Thymus (tissue), 11 donors: Measurements from ENCODE around the gene RAD51B. TPM values are rescaled to one million over a fixed set of nuclear protein-coding genes. Genes with fewer than 3 reads are reported as not detected.

Source experiments
- DNase-seq, 9 donors: peaks; one replicate each; pipeline ENCODE4 v3.0.0-alpha.2; 2013; ENCODE audit warnings: low spot score in 9 of 9, low read depth in 6 of 9, missing footprints in 1 of 9
- H3K27ac ChIP-seq, 2 donors: one replicate each; pipeline ENCODE4 v1.5.1; 2013; ENCODE audit warnings: control low read depth in 1 of 2, low read depth in 1 of 2, low read length in 1 of 2, mild to moderate bottlenecking in 1 of 2, moderate library complexity in 1 of 2
- H3K27me3 ChIP-seq, 2 donors: one replicate each; pipeline ENCODE4 v1.5.1; 2013; ENCODE audit warnings: low read length in 1 of 2; ENCODE audit not compliant: control insufficient read depth in 2 of 2, insufficient read depth in 1 of 2
- H3K36me3 ChIP-seq, 2 donors: one replicate each; pipeline ENCODE4 v1.5.1; 2013; ENCODE audit warnings: low read length in 1 of 2, mild to moderate bottlenecking in 1 of 2, moderate library complexity in 1 of 2; ENCODE audit not compliant: control insufficient read depth in 2 of 2, insufficient read depth in 2 of 2
- H3K4me1 ChIP-seq, 2 donors: one replicate each; pipeline ENCODE4 v1.5.1; 2013; ENCODE audit warnings: low read length in 2 of 2; ENCODE audit not compliant: control insufficient read depth in 2 of 2, insufficient read depth in 2 of 2
- H3K4me3 ChIP-seq, 2 donors: one replicate each; pipeline ENCODE4 v1.5.1; 2013; ENCODE audit warnings: low read length in 2 of 2, control low read depth in 1 of 2, mild to moderate bottlenecking in 1 of 2
- H3K9me3 ChIP-seq, 2 donors: one replicate each; pipeline ENCODE4 v1.5.1; 2013; ENCODE audit warnings: low read length in 1 of 2, mild to moderate bottlenecking in 1 of 2; ENCODE audit not compliant: control insufficient read depth in 2 of 2, insufficient read depth in 1 of 2
- WGBS: extraction: QIAGEN DNeasy Blood & Tissue Kit; methylation state at CpG from one replicate; pipeline ENCODE4 v1.1.7; 2013; 5-methylcytosine and 5-hydroxymethylcytosine counted together
- polyA plus RNA-seq: library from polyadenylated mRNA; stranded (reverse); fragments of 200-250 nt; gene quantifications from one replicate; pipeline ENCODE4 v1.2.3, GENCODE V29; 2013
- total RNA-seq: library from RNA; stranded (reverse); fragments of 120-200 nt; gene quantifications from one replicate; pipeline ENCODE4 v1.2.4, GENCODE V29; 2013
- donor health status: healthy.

RAD51B gene
- total and polyA plus RNA-seq, 2 donors, result 7.8 to 17.8 TPM

DNA sequence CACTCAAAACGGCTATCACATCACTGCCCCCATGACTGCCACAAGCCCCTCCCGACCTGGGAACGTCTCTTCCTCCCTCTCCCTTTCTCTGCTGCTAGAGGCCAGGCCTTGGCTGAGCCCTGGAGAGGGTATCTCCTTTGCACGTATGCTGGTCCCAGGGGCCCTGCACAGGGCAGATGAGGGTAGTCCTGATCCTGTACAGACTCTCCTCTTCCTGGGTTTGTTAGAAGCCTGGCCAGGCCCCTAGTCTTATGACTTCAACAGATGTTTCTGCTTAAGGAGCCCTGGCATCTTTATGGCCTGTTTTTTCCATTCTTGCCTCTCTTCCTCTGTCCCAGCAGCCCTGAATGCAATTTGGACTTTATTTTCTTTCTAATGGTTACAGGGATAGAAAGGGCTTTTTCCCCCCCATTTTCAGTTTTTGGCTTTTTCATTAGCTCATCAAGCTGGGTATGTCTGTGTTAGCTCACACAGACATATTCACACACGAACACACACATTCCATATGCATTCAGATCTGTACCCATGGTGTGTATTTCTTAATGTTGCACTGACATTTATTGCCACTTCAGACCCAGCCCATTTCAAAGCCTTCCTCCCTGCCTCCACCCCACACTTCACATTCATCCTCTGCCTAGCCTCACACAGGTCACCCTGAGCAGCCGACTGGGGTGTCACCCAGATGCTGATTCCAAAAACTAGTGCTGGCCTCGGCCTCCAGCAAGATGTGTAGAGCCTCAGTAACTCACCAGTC, 770.0 kb downstream of the RAD51B start:
- no peak for DNase-seq
- no peaks in the 10 kb centered on the region for H3K36me3 ChIP-seq
- H3K27me3 ChIP-seq, result no peaks in the 10 kb centered on the region
- peaks cover 8 to 41% of the 10 kb centered on the region in 2 donors for H3K4me1 ChIP-seq
- peak overlapping the region in 1 of 2 donors; percentile 37 for H3K27ac ChIP-seq
- 91% methylated on average over 7 of the region's 7 CpGs for WGBS
- H3K9me3 ChIP-seq, result peaks cover 0 to 4% of the 10 kb centered on the region in 2 donors
- no peak overlapping the region for H3K4me3 ChIP-seq

DNA sequence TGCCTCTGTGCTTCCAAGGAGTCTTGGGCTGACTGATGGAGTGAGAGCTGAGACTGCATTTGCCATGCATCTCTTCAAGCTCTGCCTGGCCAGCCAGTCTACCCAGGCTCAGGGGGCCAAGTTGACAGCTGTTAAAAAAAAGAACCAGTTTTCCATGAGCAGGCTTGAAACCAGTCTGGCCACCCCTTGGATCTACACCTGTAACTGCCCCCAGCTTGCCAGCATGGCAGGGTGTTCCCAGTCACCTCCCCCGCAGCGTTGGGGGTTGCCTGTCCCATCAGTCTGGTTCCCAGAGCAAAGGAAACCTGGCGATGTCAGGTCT, 770.6 kb downstream of the RAD51B start:
- H3K9me3 ChIP-seq, result peaks cover 0 to 4% of the 10 kb centered on the region in 2 donors
- no peaks in the 10 kb centered on the region for H3K36me3 ChIP-seq
- no peak overlapping the region for H3K4me3 ChIP-seq
- no peak for DNase-seq
- whole genome bisulfite sequencing, result 97% methylated on average over 3 of the region's 3 CpGs
- H3K27me3 ChIP-seq, result no peaks in the 10 kb centered on the region
- H3K27ac ChIP-seq, result no peak overlapping the region
- peaks cover 9 to 42% of the 10 kb centered on the region in 2 donors for H3K4me1 ChIP-seq

DNA sequence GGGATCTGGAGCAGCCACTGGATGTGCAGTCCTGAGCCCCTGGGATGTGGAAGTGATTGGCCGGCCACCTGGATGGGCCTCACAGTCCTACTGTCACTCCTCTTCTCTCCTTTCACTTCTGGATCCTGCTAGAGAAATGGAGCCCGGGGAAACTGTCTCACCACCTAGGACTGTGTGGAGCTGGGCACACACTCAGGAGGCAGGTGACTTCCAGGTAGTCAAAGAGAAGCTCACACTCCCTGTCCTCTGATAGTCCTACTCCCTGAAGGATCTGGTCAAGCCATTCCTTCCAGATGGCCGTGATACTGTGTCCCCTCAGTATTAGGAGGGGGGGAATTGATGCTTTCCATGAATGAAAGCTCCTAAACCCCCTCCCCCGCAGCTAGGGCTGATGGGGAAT, 772.2 kb downstream of the RAD51B start:
- Histone ChIP-seq H3K27ac (no peak overlapping the region), H3K36me3 (no peaks in the 10 kb centered on the region), H3K9me3 (peaks cover 0 to 4% of the 10 kb centered on the region in 2 donors), H3K27me3 (no peaks in the 10 kb centered on the region), H3K4me1 (peaks cover 9 to 42% of the 10 kb centered on the region in 2 donors), H3K4me3 (no peak overlapping the region)
- WGBS, result 96% methylated on average over 4 of the region's 4 CpGs
- DNase-seq, result no peak

DNA sequence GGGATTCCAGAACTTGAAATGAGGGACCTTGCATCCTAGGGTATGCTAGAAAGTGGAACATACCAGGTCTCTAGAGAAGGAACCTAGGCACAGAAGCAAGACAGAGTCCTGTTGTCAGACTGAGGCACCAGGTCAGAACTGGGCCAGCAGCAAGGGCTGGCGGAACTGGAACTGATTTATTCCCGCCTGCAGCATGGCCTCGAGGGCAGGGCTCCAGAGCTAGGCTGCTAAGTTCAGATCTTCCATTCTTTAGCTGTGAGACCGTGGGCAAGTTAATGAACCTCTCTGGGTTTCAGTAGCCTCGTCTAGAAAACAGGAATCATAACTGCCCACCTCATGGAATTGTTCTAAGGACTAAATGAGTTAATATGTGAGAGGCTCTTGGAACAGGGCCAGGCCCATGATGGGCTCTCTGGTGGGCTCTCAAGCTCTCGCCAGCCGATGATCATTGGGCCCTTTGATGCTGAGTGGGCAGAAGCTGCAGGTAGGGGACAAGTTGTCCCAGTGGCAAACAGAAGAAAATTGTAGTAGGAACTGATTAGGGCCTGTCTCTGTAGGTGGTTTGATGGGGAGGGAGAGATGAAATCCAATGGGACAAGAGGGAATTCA, 773.5 kb downstream of the RAD51B start:
- Histone ChIP-seq H3K4me1 (peaks cover 9 to 30% of the 10 kb centered on the region in 2 donors), H3K9me3 (peaks cover 0 to 4% of the 10 kb centered on the region in 2 donors), H3K27ac (no peak overlapping the region), H3K4me3 (no peak overlapping the region), H3K36me3 (no peaks in the 10 kb centered on the region), H3K27me3 (no peaks in the 10 kb centered on the region)
- 97% methylated on average over 7 of the region's 7 CpGs for WGBS
- no peak for DNase-seq

DNA sequence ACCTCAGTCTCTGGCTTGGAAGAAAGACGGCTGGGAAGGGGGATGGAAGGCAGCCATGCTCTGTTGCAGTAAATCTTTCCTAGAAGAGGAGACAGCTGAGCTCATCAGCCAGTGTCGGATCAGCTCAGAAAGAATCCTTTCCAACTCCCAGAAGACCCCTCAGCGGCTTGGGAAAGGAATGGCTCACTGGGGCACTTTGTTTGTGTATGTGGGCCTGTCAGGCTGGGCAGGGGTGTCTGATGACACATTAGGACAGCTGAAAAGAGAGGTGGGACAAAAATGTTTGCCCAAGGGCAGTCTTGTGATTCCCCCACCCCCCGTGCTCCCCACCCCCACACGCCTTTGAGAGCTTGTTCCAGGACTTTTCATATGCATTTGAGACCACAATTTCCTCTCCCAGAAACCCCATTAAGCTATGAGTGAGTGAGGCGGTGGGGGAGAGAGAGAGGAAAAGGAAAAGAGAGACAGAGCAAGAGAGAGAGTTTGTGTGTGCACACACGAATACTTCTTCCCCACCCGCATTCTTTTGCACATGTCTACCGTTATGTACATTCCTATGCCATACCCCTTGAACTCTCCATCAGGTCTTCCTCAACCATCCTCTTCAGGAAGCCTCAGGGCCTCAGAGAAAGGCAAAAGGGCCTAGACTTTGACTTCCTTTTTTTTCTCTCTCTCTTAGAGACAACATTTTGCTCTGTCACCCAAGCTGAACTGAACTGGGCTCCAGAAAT, 774.4 kb downstream of the RAD51B start:
- H3K36me3 ChIP-seq, result no peaks in the 10 kb centered on the region
- peaks cover 0 to 4% of the 10 kb centered on the region in 2 donors for H3K9me3 ChIP-seq
- DNase-seq, result peak in 2 of 9 donors; percentile 36 to 66
- no peaks in the 10 kb centered on the region for H3K27me3 ChIP-seq
- H3K4me3 ChIP-seq, result no peak overlapping the region
- 34% methylated on average over 9 of the region's 9 CpGs for WGBS
- H3K4me1 ChIP-seq, result peaks cover 9 to 36% of the 10 kb centered on the region in 2 donors
- peak overlapping the region; percentile 40 to 55 for H3K27ac ChIP-seq

DNA sequence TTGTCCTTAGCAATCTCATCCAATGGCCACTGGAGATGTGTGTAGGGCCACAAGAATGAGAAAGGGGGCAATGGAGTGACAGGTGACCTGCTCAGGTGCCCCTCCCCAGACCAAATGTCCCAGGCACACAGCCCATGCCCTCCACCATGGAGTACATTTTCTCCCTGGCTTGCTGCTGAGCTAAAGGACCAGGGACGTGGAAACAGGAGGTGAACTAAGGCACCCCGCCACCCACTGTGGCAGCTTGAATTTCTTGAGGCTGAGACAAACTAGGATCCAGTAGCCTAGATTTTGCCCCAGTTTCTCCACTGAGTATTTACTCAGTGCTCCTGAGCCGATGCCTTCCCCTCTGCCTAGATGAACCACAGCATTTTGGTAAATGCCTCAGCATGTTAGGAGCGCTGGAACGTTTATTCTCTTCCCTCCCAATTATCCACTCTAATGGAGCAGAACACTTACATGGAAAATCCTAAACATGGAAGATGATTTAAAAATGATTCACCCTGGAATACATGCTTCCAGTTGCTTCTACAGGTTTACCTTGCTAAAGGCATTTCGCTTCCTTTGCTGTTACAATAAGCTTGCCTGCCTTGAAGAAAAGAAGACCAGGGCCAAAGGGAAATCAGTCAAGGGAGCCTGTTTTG, 775.3 kb downstream of the RAD51B start:
- H3K36me3 ChIP-seq, result no peaks in the 10 kb centered on the region
- peaks cover 9 to 43% of the 10 kb centered on the region in 2 donors for H3K4me1 ChIP-seq
- H3K27me3 ChIP-seq, result no peaks in the 10 kb centered on the region
- DNase-seq, result no peak
- 97% methylated on average over 6 of the region's 6 CpGs for WGBS
- H3K27ac ChIP-seq, result peak overlapping the region in 1 of 2 donors; percentile 55
- peaks cover 0 to 7% of the 10 kb centered on the region in 2 donors for H3K9me3 ChIP-seq
- no peak overlapping the region for H3K4me3 ChIP-seq

DNA sequence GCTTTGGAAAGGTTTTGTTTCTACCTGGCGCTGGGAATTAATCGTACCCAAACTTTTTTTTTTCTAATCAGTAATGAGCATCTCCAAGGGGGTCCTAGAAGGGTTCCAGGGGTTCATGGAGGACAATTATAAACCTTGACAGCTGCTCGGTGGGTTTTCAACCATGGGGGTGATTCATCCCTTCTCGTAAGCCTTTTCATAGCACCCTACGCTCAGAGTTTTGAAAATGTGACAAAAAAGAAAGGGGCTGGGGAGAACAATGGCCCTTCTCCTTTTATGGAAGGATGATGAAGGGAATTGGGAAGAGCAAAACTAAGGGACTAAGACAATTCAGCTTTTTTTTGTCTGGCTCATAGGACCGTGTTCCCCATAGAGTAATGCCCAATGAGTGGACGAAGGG, 776.6 kb downstream of the RAD51B start:
- no peaks in the 10 kb centered on the region for H3K27me3 ChIP-seq
- H3K4me1 ChIP-seq, result peaks cover 9 to 40% of the 10 kb centered on the region in 2 donors
- no peak for DNase-seq
- peaks cover 0 to 7% of the 10 kb centered on the region in 2 donors for H3K9me3 ChIP-seq
- H3K4me3 ChIP-seq, result no peak overlapping the region
- no peaks in the 10 kb centered on the region for H3K36me3 ChIP-seq
- H3K27ac ChIP-seq, result no peak overlapping the region
- WGBS, result 97% methylated on average over 7 of the region's 7 CpGs

DNA sequence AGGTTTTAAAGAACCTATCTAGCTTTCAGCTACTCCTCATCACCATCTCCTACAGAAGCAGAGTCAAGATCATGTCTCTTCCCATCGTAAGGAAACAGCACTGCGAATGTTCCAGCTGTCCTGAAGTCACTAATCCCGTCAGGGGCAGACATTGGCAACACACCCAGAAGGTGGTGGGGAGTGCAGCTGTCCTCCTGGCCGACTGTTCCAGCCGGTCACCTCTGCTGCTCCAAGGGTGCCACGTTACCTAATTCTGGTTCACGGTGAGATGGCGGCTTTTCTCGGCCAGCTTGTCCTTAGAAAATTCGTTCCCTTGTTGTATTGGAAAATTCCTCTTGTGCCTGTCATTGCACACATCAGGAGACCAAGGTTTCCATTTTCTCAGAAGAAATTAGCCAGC, 777.1 kb downstream of the RAD51B start:
- peaks cover 9 to 39% of the 10 kb centered on the region in 2 donors for H3K4me1 ChIP-seq
- H3K9me3 ChIP-seq, result peaks cover 0 to 7% of the 10 kb centered on the region in 2 donors
- DNase-seq, result no peak
- H3K36me3 ChIP-seq, result no peaks in the 10 kb centered on the region
- no peak overlapping the region for H3K4me3 ChIP-seq
- no peaks in the 10 kb centered on the region for H3K27me3 ChIP-seq
- 93% methylated on average over 10 of the region's 10 CpGs for WGBS
- no peak overlapping the region for H3K27ac ChIP-seq
